ENCODE data around the gene ZNF407.

The ZNF407 gene

DNA sequence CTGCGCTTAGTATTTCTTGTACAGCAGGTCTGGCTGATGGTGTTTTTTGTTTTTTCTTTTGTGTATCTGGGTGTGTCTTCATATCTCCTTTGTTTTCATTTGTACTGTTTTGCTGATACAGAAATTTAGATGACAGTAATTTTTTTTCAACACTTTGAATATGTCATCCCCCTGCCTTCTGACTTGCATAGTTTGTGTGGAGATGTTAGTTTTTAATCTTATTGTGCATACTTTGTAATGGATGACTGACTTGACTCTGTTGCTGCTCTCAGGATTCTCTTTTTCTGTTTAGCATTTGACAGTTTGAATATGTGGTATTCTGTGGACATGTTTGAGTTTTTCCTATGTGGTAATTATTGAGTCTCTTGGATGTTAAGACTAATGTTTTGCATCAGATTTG lies 161.3 kb downstream of the ZNF407 start:
- Histone ChIP-seq H3K9me3 (ENCODE audit: control insufficient read depth, low read length) (no peaks in the 10 kb centered on the region), H3K4me3 (ENCODE audit: extremely low read depth, insufficient read depth, low read length, poor library complexity, severe bottlenecking) (no peak overlapping the region), H3K36me3 (ENCODE audit: control insufficient read depth, insufficient read depth, low read length) (no peaks in the 10 kb centered on the region), H3K27ac (ENCODE audit: low read depth, low read length, severe bottlenecking) (no peak overlapping the region), H3K4me1 (ENCODE audit: control insufficient read depth, insufficient read depth, low read length, poor library complexity, severe bottlenecking) (no peaks in the 10 kb centered on the region)
- WGBS, 2 experiments (ENCODE audit: insufficient coverage in 2 of 2) = no CpG with 5 or more reads among the region's 1 CpG

DNA sequence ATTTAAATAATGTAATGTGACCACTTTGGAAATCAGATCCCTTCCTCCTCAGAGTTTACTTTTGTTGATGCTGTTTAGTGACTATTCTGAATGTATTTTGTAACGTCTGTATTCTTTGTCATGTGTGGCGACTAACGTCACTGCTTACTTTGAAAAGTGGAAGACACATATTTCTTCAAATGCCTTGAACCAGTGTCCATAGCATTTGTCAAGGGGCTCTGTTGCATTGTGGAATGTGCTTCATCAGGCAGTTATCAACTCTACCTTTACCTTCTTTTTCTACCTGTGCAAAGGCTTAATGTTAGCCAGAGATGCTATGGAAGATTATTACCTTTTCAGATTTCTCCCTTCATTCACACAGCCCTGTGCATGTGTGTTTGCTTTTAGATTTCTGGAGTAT lies 162.4 kb downstream of the ZNF407 start:
- Histone ChIP-seq H3K27ac (ENCODE audit: low read depth, low read length, severe bottlenecking) (no peak overlapping the region), H3K4me1 (ENCODE audit: control insufficient read depth, insufficient read depth, low read length, poor library complexity, severe bottlenecking) (no peaks in the 10 kb centered on the region), H3K4me3 (ENCODE audit: extremely low read depth, insufficient read depth, low read length, poor library complexity, severe bottlenecking) (no peak overlapping the region), H3K9me3 (ENCODE audit: control insufficient read depth, low read length) (no peaks in the 10 kb centered on the region), H3K36me3 (ENCODE audit: control insufficient read depth, insufficient read depth, low read length) (no peaks in the 10 kb centered on the region)
- WGBS, 2 experiments (ENCODE audit: insufficient coverage in 2 of 2) = 95% methylated on average over 3 of the region's 3 CpGs; no CpG with 5 or more reads in 1 of the 2 experiments

DNA sequence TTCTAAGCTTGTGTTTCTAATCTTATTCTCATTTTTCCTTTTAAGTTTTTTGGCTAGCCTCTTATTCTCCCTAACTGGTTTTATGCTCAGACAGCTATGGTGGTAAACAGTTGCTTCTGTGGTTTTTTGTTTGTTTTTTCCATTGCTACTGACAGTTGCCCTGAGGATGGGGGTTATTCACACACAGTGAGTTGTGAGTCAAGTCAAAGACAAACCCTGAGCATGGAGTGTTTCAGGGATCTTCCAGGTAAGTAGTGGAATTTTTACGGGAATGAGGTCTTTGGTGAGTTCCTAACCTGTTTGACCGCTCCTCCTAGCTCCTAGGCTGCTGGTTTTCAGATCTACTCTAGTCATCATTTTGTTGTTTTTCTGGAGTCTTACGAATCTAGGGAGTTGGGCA lies 162.8 kb downstream of the ZNF407 start:
- no peaks in the 10 kb centered on the region for H3K36me3 ChIP-seq (ENCODE audit: control insufficient read depth, insufficient read depth, low read length)
- no peak overlapping the region for H3K4me3 ChIP-seq (ENCODE audit: extremely low read depth, insufficient read depth, low read length, poor library complexity, severe bottlenecking)
- no peaks in the 10 kb centered on the region for H3K9me3 ChIP-seq (ENCODE audit: control insufficient read depth, low read length)
- no peaks in the 10 kb centered on the region for H3K4me1 ChIP-seq (ENCODE audit: control insufficient read depth, insufficient read depth, low read length, poor library complexity, severe bottlenecking)
- no peak overlapping the region for H3K27ac ChIP-seq (ENCODE audit: low read depth, low read length, severe bottlenecking)
- WGBS, 2 experiments (ENCODE audit: insufficient coverage in 2 of 2) = 73 to 100% methylated on average over 2 of the region's 3 CpGs

DNA sequence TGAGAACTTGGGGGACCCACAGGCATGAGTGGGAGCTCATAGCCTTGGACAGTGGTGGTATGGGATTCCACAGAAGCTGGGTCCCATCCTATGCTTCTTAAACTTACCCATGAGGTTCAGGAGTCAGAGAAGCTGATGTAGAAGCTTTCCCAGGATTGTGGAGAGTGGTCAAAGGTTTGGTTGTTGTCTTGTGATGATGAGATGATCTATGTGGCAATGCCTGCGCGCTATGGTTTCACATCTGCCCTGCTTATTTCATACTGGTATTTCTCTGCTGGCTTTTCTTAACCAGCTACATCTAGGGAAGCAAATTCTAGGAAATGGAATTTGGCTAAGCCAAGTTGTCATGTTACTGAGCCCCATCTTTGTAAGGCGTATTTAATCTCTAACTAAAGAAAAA lies 168.6 kb downstream of the ZNF407 start:
- Histone ChIP-seq H3K9me3 (ENCODE audit: control insufficient read depth, low read length) (no peaks in the 10 kb centered on the region), H3K36me3 (ENCODE audit: control insufficient read depth, insufficient read depth, low read length) (no peaks in the 10 kb centered on the region), H3K4me3 (ENCODE audit: extremely low read depth, insufficient read depth, low read length, poor library complexity, severe bottlenecking) (no peak overlapping the region), H3K27ac (ENCODE audit: low read depth, low read length, severe bottlenecking) (no peak overlapping the region), H3K4me1 (ENCODE audit: control insufficient read depth, insufficient read depth, low read length, poor library complexity, severe bottlenecking) (no peaks in the 10 kb centered on the region)
- WGBS, 2 experiments (ENCODE audit: insufficient coverage in 2 of 2) = 100% methylated on average over 2 of the region's 3 CpGs; no CpG with 5 or more reads in 1 of the 2 experiments

DNA sequence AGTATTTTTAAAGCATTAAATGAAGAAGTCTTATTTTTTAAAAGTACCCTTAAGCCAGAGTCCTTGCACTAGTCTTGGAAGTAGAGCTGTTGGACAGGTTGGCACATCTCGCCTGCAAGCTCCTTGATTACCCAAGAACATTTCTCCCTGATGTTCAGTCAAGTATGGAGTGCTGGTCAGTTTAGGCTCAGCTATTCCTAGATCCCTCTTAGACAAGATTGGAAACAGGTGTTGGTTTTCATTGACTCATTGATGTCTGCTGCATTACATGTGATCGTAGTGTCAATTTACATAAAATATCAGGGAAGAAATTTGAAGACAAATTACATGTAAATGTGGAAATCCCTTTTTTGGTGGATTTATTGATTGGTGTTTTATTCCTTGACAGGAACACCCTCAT lies 170.4 kb downstream of the ZNF407 start:
- Histone ChIP-seq H3K27ac (ENCODE audit: low read depth, low read length, severe bottlenecking) (no peak overlapping the region), H3K9me3 (ENCODE audit: control insufficient read depth, low read length) (no peaks in the 10 kb centered on the region), H3K4me1 (ENCODE audit: control insufficient read depth, insufficient read depth, low read length, poor library complexity, severe bottlenecking) (no peaks in the 10 kb centered on the region), H3K4me3 (ENCODE audit: extremely low read depth, insufficient read depth, low read length, poor library complexity, severe bottlenecking) (no peak overlapping the region), H3K36me3 (ENCODE audit: control insufficient read depth, insufficient read depth, low read length) (no peaks in the 10 kb centered on the region)
- 90 to 100% methylated on average over 1 to 2 of the region's 2 CpGs for WGBS, 2 experiments (ENCODE audit: insufficient coverage in 2 of 2)

DNA sequence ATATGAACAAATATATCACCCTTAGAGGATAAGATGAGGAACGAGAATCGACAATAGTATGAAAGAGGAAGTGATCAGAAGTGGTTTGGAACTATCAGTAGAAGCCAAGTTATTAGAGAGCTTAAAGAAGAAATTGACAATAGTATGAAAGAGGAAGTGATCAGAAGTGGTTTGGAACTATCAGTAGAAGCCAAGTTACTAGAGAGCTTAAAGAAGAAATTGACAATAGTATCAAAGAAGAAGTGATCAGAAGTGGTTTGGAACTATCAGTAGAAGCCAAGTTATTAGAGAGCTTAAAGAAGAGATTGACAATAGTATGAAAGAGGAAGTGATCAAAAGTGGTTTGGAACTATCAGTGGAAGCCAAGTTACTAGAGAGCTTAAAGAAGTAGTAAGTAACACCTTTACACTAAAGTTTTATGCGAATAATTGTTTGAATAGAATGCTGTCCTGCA lies 175.5 kb downstream of the ZNF407 start:
- Histone ChIP-seq H3K4me3 (ENCODE audit: extremely low read depth, insufficient read depth, low read length, poor library complexity, severe bottlenecking) (no peak overlapping the region), H3K4me1 (ENCODE audit: control insufficient read depth, insufficient read depth, low read length, poor library complexity, severe bottlenecking) (no peaks in the 10 kb centered on the region), H3K9me3 (ENCODE audit: control insufficient read depth, low read length) (no peaks in the 10 kb centered on the region), H3K36me3 (ENCODE audit: control insufficient read depth, insufficient read depth, low read length) (no peaks in the 10 kb centered on the region), H3K27ac (ENCODE audit: low read depth, low read length, severe bottlenecking) (no peak overlapping the region)
- 93% methylated on average over 2 of the region's 3 CpGs; no CpG with 5 or more reads in 1 of the 2 experiments for WGBS, 2 experiments (ENCODE audit: insufficient coverage in 2 of 2)

DNA sequence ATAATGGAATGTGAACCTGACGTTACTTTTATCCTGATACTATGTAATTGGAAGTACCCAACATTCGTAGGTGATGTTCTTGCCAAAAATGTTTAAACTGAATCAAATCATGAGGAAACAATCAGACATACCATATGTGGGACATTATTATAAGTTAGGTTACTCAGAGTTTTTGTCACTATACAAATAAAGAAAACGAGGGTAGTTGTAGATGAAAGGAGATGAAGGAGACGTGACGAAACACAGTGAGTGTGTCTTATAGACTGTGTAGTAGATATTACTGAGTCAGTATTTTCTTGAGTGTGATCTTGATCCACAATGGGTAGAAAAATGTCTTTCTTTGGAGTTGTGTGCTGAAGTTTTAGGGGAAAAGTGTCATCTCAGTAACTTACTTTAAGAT lies 176.8 kb downstream of the ZNF407 start:
- Histone ChIP-seq H3K4me1 (ENCODE audit: control insufficient read depth, insufficient read depth, low read length, poor library complexity, severe bottlenecking) (no peaks in the 10 kb centered on the region), H3K9me3 (ENCODE audit: control insufficient read depth, low read length) (no peaks in the 10 kb centered on the region), H3K27ac (ENCODE audit: low read depth, low read length, severe bottlenecking) (no peak overlapping the region), H3K36me3 (ENCODE audit: control insufficient read depth, insufficient read depth, low read length) (no peaks in the 10 kb centered on the region), H3K4me3 (ENCODE audit: extremely low read depth, insufficient read depth, low read length, poor library complexity, severe bottlenecking) (no peak overlapping the region)
- WGBS, 2 experiments (ENCODE audit: insufficient coverage in 2 of 2) = 85 to 100% methylated on average over 3 of the region's 5 CpGs

DNA sequence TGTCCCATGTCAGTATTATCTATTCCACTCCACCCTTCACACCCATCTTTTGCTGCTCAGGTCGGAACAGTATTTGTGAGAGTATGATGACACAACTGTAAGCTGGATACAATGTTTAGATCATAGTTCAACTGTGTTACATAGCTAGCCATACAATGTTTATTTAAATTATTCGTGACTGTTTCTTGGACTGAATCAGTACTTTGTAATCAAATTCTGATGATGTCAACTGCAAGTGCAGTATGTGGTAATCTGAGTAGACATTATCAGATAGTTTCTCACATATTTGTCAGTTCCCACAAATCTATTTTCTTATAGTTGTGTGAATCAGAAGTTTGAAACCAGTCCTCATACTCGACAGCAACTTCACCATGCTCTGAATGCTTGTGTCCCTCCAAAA lies 177.6 kb downstream of the ZNF407 start:
- 100% methylated on average over 1 of the region's 3 CpGs for WGBS, 2 experiments (ENCODE audit: insufficient coverage in 2 of 2)
- Histone ChIP-seq H3K4me1 (ENCODE audit: control insufficient read depth, insufficient read depth, low read length, poor library complexity, severe bottlenecking) (no peaks in the 10 kb centered on the region), H3K9me3 (ENCODE audit: control insufficient read depth, low read length) (no peaks in the 10 kb centered on the region)

DNA sequence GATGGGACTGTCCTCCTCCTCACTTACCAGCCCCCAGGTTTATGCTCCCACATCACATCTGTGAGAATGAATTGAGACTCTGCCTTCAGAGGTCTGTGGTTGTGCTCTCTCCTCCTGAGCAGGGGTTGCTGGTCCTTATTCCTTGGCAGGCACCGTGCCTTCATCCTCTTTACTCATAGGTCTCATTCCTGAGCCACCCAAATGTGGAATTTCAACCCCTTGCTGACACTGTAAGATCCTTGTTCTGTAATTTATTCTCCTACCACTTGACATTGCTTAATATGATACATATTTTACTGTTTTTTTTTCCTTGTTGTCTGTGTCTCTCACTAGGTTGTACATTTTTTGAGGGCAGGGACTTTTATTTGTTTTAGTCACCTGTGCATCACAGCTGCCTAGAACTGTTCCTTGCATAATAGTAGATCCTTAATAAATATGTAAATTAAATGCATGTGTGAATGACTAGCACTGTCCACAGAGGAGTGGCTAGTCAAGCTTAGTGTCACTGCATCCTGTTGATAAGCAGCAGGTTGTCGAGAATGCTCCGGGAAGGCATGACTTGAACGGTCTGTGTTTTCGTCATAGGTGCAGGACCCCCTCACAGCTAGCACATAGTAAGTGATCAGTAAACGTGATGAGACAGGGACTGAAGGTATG lies 180.6 kb downstream of the ZNF407 start:
- H3K9me3 ChIP-seq (ENCODE audit: control insufficient read depth, low read length) = no peaks in the 10 kb centered on the region
- H3K4me3 ChIP-seq (ENCODE audit: extremely low read depth, insufficient read depth, low read length, poor library complexity, severe bottlenecking) = no peak overlapping the region
- no peaks in the 10 kb centered on the region for H3K4me1 ChIP-seq (ENCODE audit: control insufficient read depth, insufficient read depth, low read length, poor library complexity, severe bottlenecking)
- 90 to 94% methylated on average over 6 of the region's 6 CpGs for WGBS, 2 experiments (ENCODE audit: insufficient coverage in 2 of 2)
- H3K27ac ChIP-seq (ENCODE audit: low read depth, low read length, severe bottlenecking) = no peak overlapping the region
- no peaks in the 10 kb centered on the region for H3K36me3 ChIP-seq (ENCODE audit: control insufficient read depth, insufficient read depth, low read length)

More for the DNA sequence above, 177.6 kb downstream of the ZNF407 start:
- no peak overlapping the region for H3K4me3 ChIP-seq (ENCODE audit: extremely low read depth, insufficient read depth, low read length, poor library complexity, severe bottlenecking)
- H3K36me3 ChIP-seq (ENCODE audit: control insufficient read depth, insufficient read depth, low read length) = no peaks in the 10 kb centered on the region
- H3K27ac ChIP-seq (ENCODE audit: low read depth, low read length, severe bottlenecking) = no peak overlapping the region

DNA sequence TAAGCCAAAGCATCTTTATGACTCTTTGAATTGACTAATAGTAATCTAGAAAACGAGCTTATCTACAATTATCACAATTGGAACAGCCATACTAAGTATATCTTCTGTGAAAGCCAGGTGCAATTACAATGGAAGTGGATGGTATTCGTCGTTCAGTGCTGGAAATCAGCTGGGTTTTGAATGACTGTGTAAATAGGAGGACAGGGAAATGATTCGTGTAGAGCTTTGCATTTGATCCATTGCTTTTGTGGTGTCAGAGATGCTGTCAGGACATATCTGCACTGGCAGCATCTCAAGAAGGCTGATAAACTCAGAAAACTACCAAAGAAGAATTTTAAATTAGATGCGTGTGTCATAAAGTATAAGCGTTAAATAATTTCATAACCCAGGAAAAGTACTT lies 187.1 kb downstream of the ZNF407 start:
- Histone ChIP-seq H3K4me1 (ENCODE audit: control insufficient read depth, insufficient read depth, low read length, poor library complexity, severe bottlenecking) (no peaks in the 10 kb centered on the region), H3K27ac (ENCODE audit: low read depth, low read length, severe bottlenecking) (no peak overlapping the region), H3K36me3 (ENCODE audit: control insufficient read depth, insufficient read depth, low read length) (no peaks in the 10 kb centered on the region), H3K4me3 (ENCODE audit: extremely low read depth, insufficient read depth, low read length, poor library complexity, severe bottlenecking) (no peak overlapping the region), H3K9me3 (ENCODE audit: control insufficient read depth, low read length) (no peaks in the 10 kb centered on the region)
- WGBS, 2 experiments (ENCODE audit: insufficient coverage in 2 of 2) = 83 to 86% methylated on average over 2 to 4 of the region's 6 CpGs

DNA sequence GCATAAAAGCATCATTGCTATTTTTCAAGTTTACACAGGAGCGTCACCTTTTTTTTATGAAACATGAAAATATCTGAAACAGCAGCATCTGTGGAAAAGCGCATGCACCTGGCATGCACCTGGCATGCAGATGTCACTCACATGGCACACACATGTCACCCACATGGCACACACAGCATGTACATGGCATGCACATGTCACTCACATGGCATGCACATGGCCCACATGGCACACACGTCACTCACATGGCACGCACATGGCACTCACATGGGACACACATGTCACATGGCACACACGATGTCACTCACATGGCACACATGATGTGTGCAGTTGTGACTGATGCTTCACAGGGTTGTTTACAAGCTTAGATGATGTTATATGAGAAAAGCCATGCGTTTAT lies 188.0 kb downstream of the ZNF407 start:
- no peaks in the 10 kb centered on the region for H3K36me3 ChIP-seq (ENCODE audit: control insufficient read depth, insufficient read depth, low read length)
- no peak overlapping the region for H3K27ac ChIP-seq (ENCODE audit: low read depth, low read length, severe bottlenecking)
- no peaks in the 10 kb centered on the region for H3K9me3 ChIP-seq (ENCODE audit: control insufficient read depth, low read length)
- no peak overlapping the region for H3K4me3 ChIP-seq (ENCODE audit: extremely low read depth, insufficient read depth, low read length, poor library complexity, severe bottlenecking)
- 89 to 96% methylated on average over 4 of the region's 6 CpGs for WGBS, 2 experiments (ENCODE audit: insufficient coverage in 2 of 2)
- no peaks in the 10 kb centered on the region for H3K4me1 ChIP-seq (ENCODE audit: control insufficient read depth, insufficient read depth, low read length, poor library complexity, severe bottlenecking)

Data from mesodermal cell (in vitro differentiated cells).